HAP-1 (cell line): ENCODE measurements around the gene ALDH3A2.
"Not testable (repeated sequence)": the region's sequence is repeated elsewhere in the genome, so short reads cannot be mapped to it uniquely, and the experiment has no call there.

ENCODE experiments used
- DNase-seq, 2 experiments: peaks; one replicate each; pipeline ENCODE4 v3.0.0-alpha.2; 2016 to 2020; ENCODE audit warnings: low spot score in 2 of 2
- H3K27me3 ChIP-seq: fragments of 250-450 bp; sonication (Bioruptor Pico); 2 replicates; pipeline ENCODE4 v1.5.1; 2020; ENCODE audit warnings: low read depth, mild to moderate bottlenecking, moderate library complexity
- H3K36me3 ChIP-seq: fragments of 250-450 bp; sonication (Bioruptor Pico); replicated peaks from 2 replicates; pipeline ENCODE4 v1.5.1; 2020; ENCODE audit warnings: mild to moderate bottlenecking
- H3K4me1 ChIP-seq: fragments of 250-450 bp; sonication (Bioruptor Pico); 2 replicates; pipeline ENCODE4 v1.5.1; 2020; ENCODE audit warnings: mild to moderate bottlenecking
- H3K4me3 ChIP-seq: fragments of 250-450 bp; sonication (Bioruptor Pico); 2 replicates; pipeline ENCODE4 v1.5.1; 2020; ENCODE audit warnings: mild to moderate bottlenecking, moderate library complexity
- H3K9me3 ChIP-seq: fragments of 250-450 bp; sonication (Bioruptor Pico); 2 replicates; pipeline ENCODE4 v1.5.1; 2020; ENCODE audit warnings: mild to moderate bottlenecking, moderate library complexity
- in situ Hi-C: fragments of 300-500 bp; cut with MboI; formaldehyde crosslinking; loops from 3 replicates; pipeline ENCODE4 v1.14.3; 2020; ENCODE audit warnings: low sequenced_read_pairs, inconsistent platforms, mixed read lengths

Gene ALDH3A2

GRCh38 chr17:19676896-19677295 lies 28.3 kb downstream of the ALDH3A2 start:
- no peaks in the 10 kb centered on the region for H3K9me3 ChIP-seq

DNA sequence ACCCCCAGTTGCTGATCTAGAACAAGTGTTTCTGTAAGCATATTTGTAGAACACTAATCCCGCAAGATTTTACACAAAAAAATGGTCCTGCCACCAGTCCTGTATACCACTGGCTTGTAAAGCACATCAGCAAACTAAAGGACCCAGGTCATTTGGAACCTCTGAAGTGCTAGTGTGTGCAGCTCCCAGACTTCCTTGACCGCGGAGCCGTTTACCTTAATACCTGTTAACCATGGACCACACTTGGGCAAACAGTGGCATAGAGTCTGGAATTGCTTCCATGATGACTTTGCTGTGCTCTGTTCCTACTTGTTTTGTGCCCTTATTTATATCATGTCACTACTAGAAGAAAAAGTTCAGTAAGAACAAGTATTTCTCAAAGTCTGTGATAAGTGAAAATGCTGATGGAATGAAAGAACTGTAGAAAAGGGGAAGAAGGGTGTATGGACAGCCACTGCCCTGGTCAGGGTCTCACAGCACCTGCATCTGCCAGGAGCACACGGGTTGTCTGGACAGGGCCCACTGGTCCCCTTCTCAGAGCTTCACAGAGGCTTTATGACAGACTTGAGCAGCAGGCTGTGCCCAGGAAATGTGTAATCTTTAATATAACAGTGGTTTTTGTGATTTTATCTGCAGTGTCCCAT lies 29.3 kb downstream of the ALDH3A2 start:
- in situ Hi-C loops, result no loop called here
- Histone ChIP-seq H3K9me3 (no peaks in the 10 kb centered on the region), H3K27me3 (no peaks in the 10 kb centered on the region), H3K36me3 (0 out of 2 replicates have a peak, but pooled peaks cover 4% of the 10 kb centered on the region), H3K4me1 (no peaks in the 10 kb centered on the region), H3K4me3 (no peak overlapping the region)
- no peak for DNase-seq

More at GRCh38 chr17:19676896-19677295, 28.3 kb downstream of the ALDH3A2 start:
- Histone ChIP-seq H3K36me3 (peaks cover 10% of the 10 kb centered on the region; the same call in 1 of the 2 replicates), H3K27me3 (no peaks in the 10 kb centered on the region), H3K4me3 (no peak overlapping the region), H3K4me1 (no peaks in the 10 kb centered on the region)
- DNase-seq, result no peak
- in situ Hi-C loops, result no loop called here

- in situ Hi-C loops, result no loop called here
- Histone ChIP-seq H3K9me3 (no peaks in the 10 kb centered on the region), H3K4me1 (no peaks in the 10 kb centered on the region), H3K4me3 (no peak overlapping the region), H3K27me3 (no peaks in the 10 kb centered on the region), H3K36me3 (0 out of 2 replicates have a peak, but pooled peaks cover 4% of the 10 kb centered on the region)
- no peak for DNase-seq
These were observed 30.3 kb downstream of the ALDH3A2 start for GRCh38 chr17:19678581-19679453.

GRCh38 chr17:19683117-19683516 lies 34.6 kb downstream of the ALDH3A2 start:
- Histone ChIP-seq H3K36me3 (no peaks in the 10 kb centered on the region), H3K27me3 (no peaks in the 10 kb centered on the region), H3K9me3 (no peaks in the 10 kb centered on the region), H3K4me1 (no peaks in the 10 kb centered on the region), H3K4me3 (no peak overlapping the region)
- in situ Hi-C loops, result no loop called here
- no peak for DNase-seq

DNA sequence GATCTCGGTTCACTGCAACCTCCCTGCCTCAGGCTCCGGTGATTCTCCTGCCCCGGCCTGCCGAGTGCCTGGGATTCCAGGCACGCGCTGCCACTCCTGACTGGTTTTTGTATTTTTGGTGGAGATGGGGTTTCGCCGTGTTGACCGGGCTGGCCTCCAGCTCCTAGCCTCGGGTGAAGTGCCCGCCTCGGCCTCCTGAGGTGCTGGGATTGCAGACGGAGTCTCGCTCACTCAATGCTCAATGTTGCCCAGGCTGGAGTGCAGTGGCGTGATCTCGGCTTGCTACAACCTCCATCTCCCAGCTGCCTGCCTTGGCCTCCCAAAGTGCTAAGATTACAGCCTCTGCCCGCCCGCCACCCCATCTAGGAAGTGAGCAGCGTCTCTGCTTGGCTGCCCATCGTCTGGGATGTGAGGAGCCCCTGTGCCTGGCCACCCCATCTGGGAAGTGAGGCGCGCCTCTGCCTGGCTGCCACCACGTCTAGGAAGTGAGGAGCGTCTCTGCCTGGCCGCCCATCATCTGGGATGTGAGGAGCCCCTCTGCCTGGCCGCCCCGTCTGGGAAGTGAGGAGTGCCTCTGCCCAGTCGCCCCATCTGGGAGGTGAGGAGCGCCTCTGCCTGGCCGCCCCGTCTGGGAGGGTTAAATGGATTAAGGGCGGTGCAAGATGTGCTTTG lies 36.5 kb downstream of the ALDH3A2 start:
- DNase-seq, H3K9me3 ChIP-seq, H3K4me3 ChIP-seq, in situ Hi-C loops, H3K4me1 ChIP-seq, H3K36me3 ChIP-seq, H3K27me3 ChIP-seq: not testable (repeated sequence)

- no peaks in the 10 kb centered on the region; the same call in 1 of the 2 replicates for H3K9me3 ChIP-seq
- in situ Hi-C loops, result no loop called here
- no peaks in the 10 kb centered on the region for H3K36me3 ChIP-seq
- no peaks in the 10 kb centered on the region for H3K4me1 ChIP-seq
- H3K27me3 ChIP-seq, result no peaks in the 10 kb centered on the region
- no peak overlapping the region for H3K4me3 ChIP-seq
- DNase-seq, result no peak
These were observed 38.0 kb downstream of the ALDH3A2 start for GRCh38 chr17:19686400-19687090.

GRCh38 chr17:19702217-19702641 lies 53.7 kb downstream of the ALDH3A2 start:
- no peaks in the 10 kb centered on the region for H3K36me3 ChIP-seq
- DNase-seq, result no peak
- H3K4me3 ChIP-seq, result no peak overlapping the region
- H3K4me1 ChIP-seq, result peaks cover 7% of the 10 kb centered on the region
- no peaks in the 10 kb centered on the region for H3K9me3 ChIP-seq
- in situ Hi-C loops, result no loop called here
- no peaks in the 10 kb centered on the region for H3K27me3 ChIP-seq

- Histone ChIP-seq H3K9me3 (no peaks in the 10 kb centered on the region), H3K27me3 (no peaks in the 10 kb centered on the region), H3K36me3 (no peaks in the 10 kb centered on the region), H3K4me3 (no peak overlapping the region), H3K4me1 (peaks cover 11% of the 10 kb centered on the region)
- no peak for DNase-seq
- in situ Hi-C loops, result no loop called here
These were observed 54.7 kb downstream of the ALDH3A2 start for GRCh38 chr17:19703106-19703827.

GRCh38 chr17:19703828-19704613 lies 55.5 kb downstream of the ALDH3A2 start:
- Histone ChIP-seq H3K4me1 (peaks cover 11% of the 10 kb centered on the region), H3K4me3 (no peak overlapping the region), H3K27me3 (no peaks in the 10 kb centered on the region), H3K36me3 (no peaks in the 10 kb centered on the region), H3K9me3 (no peaks in the 10 kb centered on the region)
- DNase-seq, result no peak
- in situ Hi-C loops, result no loop called here

- DNase-seq, result no peak
- Histone ChIP-seq H3K4me3 (no peak overlapping the region), H3K27me3 (no peaks in the 10 kb centered on the region), H3K4me1 (peaks cover 11% of the 10 kb centered on the region), H3K36me3 (no peaks in the 10 kb centered on the region), H3K9me3 (no peaks in the 10 kb centered on the region)
- in situ Hi-C loops, result no loop called here
These were observed 56.6 kb downstream of the ALDH3A2 start for GRCh38 chr17:19705201-19705600.

- Histone ChIP-seq H3K27me3 (no peaks in the 10 kb centered on the region), H3K36me3 (no peaks in the 10 kb centered on the region), H3K4me3 (no peak overlapping the region), H3K9me3 (no peaks in the 10 kb centered on the region), H3K4me1 (peaks cover 11% of the 10 kb centered on the region)
- DNase-seq, result no peak
- in situ Hi-C loops, result no loop called here
These were observed 57.5 kb downstream of the ALDH3A2 start for GRCh38 chr17:19705771-19706770.
